GM19468 (cell line): ENCODE results near the gene PRR5L.
A peak's percentile ranks its signal among the peaks of the same experiment; 100 is the strongest.

Experiments used
- ATAC-seq: cut with Tn5 transposase; IDR thresholded peaks from one replicate; pipeline ENCODE4 v1.9.1; 2021; ENCODE audit warnings: mild to moderate bottlenecking, moderate library complexity, moderate number of reproducible peaks; ENCODE audit not compliant: unreplicated experiment; ENCODE audit errors: extremely low read depth

PRR5L gene

GRCh38 chr11:36421546-36422155 is 125.6 kb downstream of the PRR5L start:
- no peak for ATAC-seq

- no peak for ATAC-seq
These were observed 129.5 kb downstream of the PRR5L start for GRCh38 chr11:36425561-36426081.

DNA sequence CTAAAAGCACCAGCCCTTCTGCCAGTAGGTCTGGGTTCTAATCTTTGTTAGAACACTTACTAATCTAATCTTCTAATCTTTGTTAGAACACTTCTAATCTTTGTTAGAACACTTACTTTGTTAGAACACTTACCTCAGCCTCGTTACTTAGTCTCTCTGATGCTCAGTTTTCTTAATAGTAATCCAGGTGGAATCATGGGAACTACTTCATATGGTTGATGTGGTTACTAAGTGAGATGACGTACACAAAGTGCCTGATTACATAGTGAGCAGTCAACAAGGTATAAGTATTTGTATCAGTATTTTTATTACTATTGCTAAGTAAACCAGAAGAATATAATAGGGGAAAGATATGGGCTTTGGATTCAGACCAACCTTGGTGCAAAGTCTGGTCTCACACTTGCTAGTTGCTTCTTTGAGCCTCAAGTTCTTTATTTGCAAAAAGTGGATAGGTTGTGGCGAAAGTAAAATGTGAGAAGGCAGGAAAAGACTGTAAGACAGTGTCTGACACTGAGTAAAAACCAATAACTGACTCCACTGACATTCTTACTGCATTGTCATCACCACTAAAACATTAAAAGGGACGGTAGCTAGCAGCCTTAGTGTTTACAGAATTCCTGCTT is 130.2 kb downstream of the PRR5L start:
- no peak for ATAC-seq

GRCh38 chr11:36427079-36427478 is 131.0 kb downstream of the PRR5L start:
- ATAC-seq: no peak

- no peak for ATAC-seq
These were observed 131.8 kb downstream of the PRR5L start for GRCh38 chr11:36427876-36428275.

GRCh38 chr11:36431429-36432092 is 135.5 kb downstream of the PRR5L start:
- no peak for ATAC-seq

GRCh38 chr11:36432093-36432469 is 136.0 kb downstream of the PRR5L start:
- no peak for ATAC-seq

- ATAC-seq: no peak
These were observed 136.7 kb downstream of the PRR5L start for GRCh38 chr11:36432738-36433137.

DNA sequence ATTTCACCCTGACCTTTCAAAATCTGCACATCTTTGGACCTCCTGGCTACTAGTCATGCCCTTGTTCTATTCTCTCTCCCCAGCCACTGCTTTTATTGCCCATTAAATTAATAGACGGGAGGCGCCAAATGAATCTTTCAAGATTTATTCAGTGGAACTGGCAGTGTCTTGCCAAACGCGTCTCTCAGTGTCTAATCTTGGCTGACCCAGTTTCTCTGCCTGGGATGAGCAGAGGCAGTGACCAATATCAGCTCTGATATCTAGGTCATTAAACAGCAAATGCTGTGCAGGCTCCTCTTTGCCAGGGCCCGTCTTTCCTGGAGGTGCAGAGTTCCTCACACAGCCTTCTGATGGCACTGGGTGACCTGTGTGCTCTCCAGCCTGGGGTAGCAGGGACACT is 140.0 kb downstream of the PRR5L start:
- ATAC-seq: no peak

DNA sequence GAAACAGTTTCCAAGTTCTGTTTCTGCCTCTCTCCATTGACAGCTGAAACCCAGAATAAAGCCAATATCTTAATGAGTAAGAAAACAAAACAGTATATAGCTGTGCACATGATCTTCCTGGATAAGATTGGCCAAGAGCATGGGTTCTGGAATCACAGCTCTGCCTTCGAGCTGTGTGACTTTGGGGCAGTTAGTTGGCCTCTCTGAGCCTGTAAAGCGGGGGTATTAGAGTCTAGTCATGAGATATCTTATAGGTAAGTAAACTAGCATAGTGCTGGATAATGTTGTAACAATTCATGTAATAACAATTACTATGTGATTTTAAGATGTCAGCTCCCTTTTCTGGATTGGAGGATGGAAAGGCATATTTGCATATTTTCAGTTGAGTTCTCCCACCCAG is 140.5 kb downstream of the PRR5L start:
- no peak for ATAC-seq

DNA sequence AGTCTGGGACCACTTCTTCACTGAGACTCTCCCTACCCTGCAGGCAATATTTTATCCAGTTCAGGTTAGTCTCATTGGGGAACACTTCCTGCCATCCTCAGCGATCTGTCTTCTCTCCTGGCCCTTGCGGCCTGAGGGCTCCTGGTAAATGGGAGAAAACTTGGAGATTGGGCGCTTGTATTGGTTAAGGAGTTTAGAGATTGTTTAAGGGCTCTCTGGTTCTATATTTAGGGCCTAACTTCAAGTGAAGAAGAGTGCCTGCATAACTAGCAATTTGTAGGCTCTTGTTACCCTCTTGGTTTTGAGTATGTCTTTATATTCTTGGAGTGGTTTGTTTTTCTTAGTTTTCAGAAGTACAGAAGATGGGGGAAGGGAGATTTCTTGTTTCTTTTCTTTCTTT is 141.3 kb downstream of the PRR5L start:
- no peak for ATAC-seq

- no peak for ATAC-seq
These were observed 142.0 kb downstream of the PRR5L start for GRCh38 chr11:36438126-36438525.

DNA sequence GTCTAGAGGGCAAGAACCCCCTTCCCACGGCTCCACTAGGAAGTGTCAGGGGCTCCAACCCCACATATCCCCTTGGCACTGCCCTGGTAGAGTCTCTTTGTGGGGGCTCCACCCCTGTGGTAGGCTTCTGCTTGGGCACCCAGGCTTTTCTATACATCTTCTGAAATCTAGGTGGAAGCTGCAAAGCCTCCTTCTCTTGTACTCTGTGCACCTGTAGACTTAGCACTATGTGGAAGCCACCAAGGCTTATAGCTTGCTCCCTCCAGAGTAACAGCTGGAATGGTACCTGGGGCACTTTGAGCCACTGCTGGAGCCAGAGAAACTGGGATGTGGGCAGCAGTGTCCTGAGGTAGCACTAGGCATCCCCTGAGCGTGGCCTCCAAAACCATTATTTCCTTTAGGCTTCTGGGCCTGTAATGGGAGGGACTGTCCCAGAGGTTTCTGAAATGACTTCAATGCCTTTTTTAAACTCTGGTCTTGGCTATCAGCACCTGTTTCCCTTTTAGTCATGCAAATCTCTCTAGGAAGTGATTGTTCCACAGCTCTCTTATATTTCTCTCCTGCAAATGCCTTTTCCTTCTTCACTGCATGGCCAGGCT is 145.6 kb downstream of the PRR5L start:
- ATAC-seq: peak; percentile 26

DNA sequence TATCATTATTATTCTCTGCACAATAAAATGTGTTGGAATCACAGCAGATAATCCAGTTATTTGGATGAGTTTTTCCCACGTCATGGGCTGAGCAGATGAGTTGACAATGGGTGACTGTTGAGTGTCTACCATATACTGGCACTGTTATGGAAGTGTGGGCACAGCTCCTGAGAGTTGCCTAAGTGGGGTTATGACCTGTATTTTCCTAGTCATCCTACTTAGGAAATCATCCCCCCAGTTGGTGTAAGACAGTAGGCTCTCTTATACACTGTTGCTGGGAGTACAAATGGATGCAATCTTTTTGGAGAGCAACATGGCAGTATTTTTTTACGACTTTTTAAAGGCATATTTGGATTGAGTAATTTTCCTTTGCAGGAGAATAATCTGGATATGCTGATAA is 147.6 kb downstream of the PRR5L start:
- no peak for ATAC-seq

DNA sequence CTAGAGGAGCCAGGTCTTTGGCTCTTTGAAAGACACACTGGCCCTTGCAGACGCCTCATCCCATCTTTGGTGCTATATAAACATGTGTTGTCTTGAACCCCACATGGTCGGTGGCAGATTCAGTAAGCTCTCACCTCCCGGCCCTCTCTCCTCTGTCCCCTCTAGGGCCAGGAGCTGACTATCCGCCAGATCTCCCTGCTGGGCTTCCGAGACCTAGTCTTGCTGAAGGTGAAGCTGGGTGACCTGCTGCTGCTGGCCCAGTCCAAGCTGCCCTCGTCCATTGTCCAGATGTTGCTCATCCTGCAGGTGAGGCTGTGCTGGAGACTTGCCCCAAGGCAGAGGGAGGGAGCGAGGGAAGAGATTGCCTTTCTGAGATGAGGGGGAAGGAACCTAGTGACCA is 150.0 kb downstream of the PRR5L start:
- no peak for ATAC-seq

DNA sequence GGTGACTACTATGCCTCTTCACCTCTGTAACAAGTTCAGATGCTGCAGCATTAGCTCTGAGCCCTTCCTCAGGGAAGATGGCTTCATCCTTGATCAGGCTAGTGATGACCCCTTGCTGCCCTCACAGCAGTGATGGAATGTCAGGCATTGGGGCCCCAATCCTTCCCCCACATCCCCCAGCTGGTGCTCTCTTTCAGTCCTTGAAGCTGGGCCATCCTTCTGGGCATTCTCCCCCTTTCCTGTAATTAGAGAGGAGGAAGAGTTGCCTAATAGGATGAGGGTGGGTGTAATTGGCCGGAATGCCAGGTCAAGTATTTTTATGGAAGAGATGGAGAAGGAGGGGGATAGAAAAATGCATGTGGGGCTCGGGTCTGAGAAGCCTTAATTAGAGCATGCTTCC is 151.4 kb downstream of the PRR5L start:
- no peak for ATAC-seq

DNA sequence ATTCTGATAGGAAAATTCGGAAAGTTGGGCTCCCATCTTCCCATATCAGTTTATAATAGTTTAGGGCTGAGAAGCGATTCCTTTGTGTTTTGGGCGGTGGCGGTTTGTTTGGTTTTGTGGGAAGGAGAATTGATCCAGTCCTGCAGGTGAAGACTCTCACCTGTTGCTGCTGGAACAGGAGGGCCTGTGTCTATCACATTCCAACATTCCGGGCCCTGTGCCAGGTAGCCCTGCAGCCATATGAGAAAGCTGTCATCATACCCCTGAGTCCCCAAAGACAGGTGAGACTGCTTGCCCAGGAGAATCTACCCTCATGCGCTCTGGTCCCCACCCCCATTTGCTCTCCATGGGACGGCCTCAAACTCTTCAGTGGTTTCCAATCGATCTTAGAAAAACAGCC is 151.9 kb downstream of the PRR5L start:
- no peak for ATAC-seq

- no peak for ATAC-seq
These were observed 153.5 kb downstream of the PRR5L start for GRCh38 chr11:36449561-36450096.

- no peak for ATAC-seq
These were observed 154.1 kb downstream of the PRR5L start for GRCh38 chr11:36450110-36450572.

GRCh38 chr11:36451045-36451444 is 155.0 kb downstream of the PRR5L start:
- no peak for ATAC-seq

- ATAC-seq: no peak
These were observed 155.6 kb downstream of the PRR5L start for GRCh38 chr11:36451681-36452080.
